Mesenchymal stem cell (in vitro differentiated cells and primary cell): Measurements from ENCODE around the gene PRIM1.
"Not testable (repeated sequence)": the region's sequence is repeated elsewhere in the genome, so short reads cannot be mapped to it uniquely, and the experiment has no call there.

Experiments used
- DNase-seq: peaks from one replicate; pipeline ENCODE4 v3.0.0-alpha.2; 2013
- H2AFZ ChIP-seq: one replicate; pipeline ENCODE4 v1.6.1; 2013; ENCODE audit warnings: low read depth, mild to moderate bottlenecking, control low read depth, inconsistent platforms, low read length, moderate library complexity
- H2AK5ac ChIP-seq: 2 replicates; pipeline ENCODE4 v1.6.1; 2013; ENCODE audit warnings: low read length, moderate library complexity, mild to moderate bottlenecking, inconsistent platforms; ENCODE audit not compliant: severe bottlenecking
- H2BK120ac ChIP-seq: one replicate; pipeline ENCODE4 v1.6.1; 2013; ENCODE audit warnings: low read depth, mild to moderate bottlenecking, inconsistent platforms, low read length, moderate library complexity
- H2BK12ac ChIP-seq, 2 experiments: one replicate each; pipeline ENCODE4 v1.6.1; 2013; ENCODE audit warnings: inconsistent platforms in 2 of 2, low read length in 2 of 2, mild to moderate bottlenecking in 2 of 2, moderate library complexity in 2 of 2, control low read depth in 1 of 2
- H2BK15ac ChIP-seq: one replicate; pipeline ENCODE4 v1.6.1; 2013; ENCODE audit warnings: mild to moderate bottlenecking, low read depth, inconsistent platforms; ENCODE audit not compliant: poor library complexity, severe bottlenecking
- H2BK5ac ChIP-seq: 2 replicates; pipeline ENCODE4 v1.6.1; 2013; ENCODE audit warnings: low read depth, mild to moderate bottlenecking, low read length, control low read depth, inconsistent platforms; ENCODE audit not compliant: poor library complexity, severe bottlenecking
- H3K14ac ChIP-seq, 2 experiments: one replicate each; pipeline ENCODE4 v1.6.1; 2013; ENCODE audit warnings: inconsistent platforms in 2 of 2, low read length in 2 of 2, control low read depth in 1 of 2, mild to moderate bottlenecking in 1 of 2, moderate library complexity in 1 of 2
- H3K18ac ChIP-seq, 2 experiments: one replicate each; pipeline ENCODE4 v1.6.1; 2013; ENCODE audit warnings: inconsistent platforms in 2 of 2, low read length in 2 of 2, control low read depth in 1 of 2, low read depth in 1 of 2, mild to moderate bottlenecking in 1 of 2
- H3K23ac ChIP-seq, 2 experiments: one replicate each; pipeline ENCODE4 v1.6.1; 2013; ENCODE audit warnings: inconsistent platforms in 2 of 2, low read length in 2 of 2, mild to moderate bottlenecking in 2 of 2, moderate library complexity in 2 of 2, control low read depth in 1 of 2
- H3K27ac ChIP-seq: 2 replicates; pipeline ENCODE4 v1.5.1; 2013; ENCODE audit warnings: mild to moderate bottlenecking, moderate library complexity, low read length, control low read depth, inconsistent platforms; ENCODE audit not compliant: poor library complexity, severe bottlenecking
- H3K27me3 ChIP-seq, 2 experiments: 2 replicates each; pipeline versions ENCODE4 v1.6.1 to v1.7.0; 2013; ENCODE audit warnings: low read length in 2 of 2, mild to moderate bottlenecking in 2 of 2, moderate library complexity in 2 of 2, control low read depth in 1 of 2, inconsistent platforms in 1 of 2; ENCODE audit not compliant: control insufficient read depth in 1 of 2, insufficient read depth in 1 of 2
- H3K36me3 ChIP-seq, 2 experiments: 2 replicates each; pipeline versions ENCODE4 v1.6.1 to v1.7.0; 2013; ENCODE audit warnings: low read length in 2 of 2, control low read depth in 1 of 2, inconsistent platforms in 1 of 2, low read depth in 1 of 2, mild to moderate bottlenecking in 1 of 2; ENCODE audit not compliant: insufficient read depth in 2 of 2, control insufficient read depth in 1 of 2
- H3K4ac ChIP-seq, 2 experiments: one replicate each; pipeline ENCODE4 v1.6.1; 2013; ENCODE audit warnings: inconsistent platforms in 2 of 2, low read length in 2 of 2, mild to moderate bottlenecking in 2 of 2, moderate library complexity in 2 of 2, control low read depth in 1 of 2, low read depth in 1 of 2
- H3K4me1 ChIP-seq: 2 replicates; pipeline ENCODE4 v1.6.1; 2013; ENCODE audit warnings: low read depth, low read length, control low read depth; ENCODE audit not compliant: control insufficient read depth, insufficient read depth
- H3K4me2 ChIP-seq: 2 replicates; pipeline ENCODE4 v1.6.1; 2013; ENCODE audit warnings: low read length, mild to moderate bottlenecking, inconsistent platforms; ENCODE audit not compliant: poor library complexity, severe bottlenecking
- H3K4me3 ChIP-seq, 2 experiments: 2 replicates each; pipeline versions ENCODE4 v1.5.1 to v1.7.0; 2013; ENCODE audit warnings: low read length in 2 of 2, mild to moderate bottlenecking in 2 of 2, control low read depth in 1 of 2, low read depth in 1 of 2; ENCODE audit not compliant: insufficient read depth in 1 of 2
- H3K79me1 ChIP-seq: replicated peaks from 2 replicates; pipeline ENCODE4 v1.6.1; 2013; ENCODE audit warnings: mild to moderate bottlenecking, control low read depth, low read length, inconsistent platforms; ENCODE audit not compliant: poor library complexity, severe bottlenecking
- H3K9ac ChIP-seq: 2 replicates; pipeline ENCODE4 v1.7.0; 2013; ENCODE audit warnings: mild to moderate bottlenecking, low read length, moderate library complexity
- H3K9me3 ChIP-seq: 2 replicates; pipeline ENCODE4 v1.7.0; 2013; ENCODE audit warnings: mild to moderate bottlenecking, low read length; ENCODE audit not compliant: control insufficient read depth
- H4K8ac ChIP-seq: one replicate; pipeline ENCODE4 v1.6.1; 2013; ENCODE audit warnings: inconsistent platforms, mild to moderate bottlenecking, low read length, moderate library complexity
- H4K91ac ChIP-seq: one replicate; pipeline ENCODE4 v1.6.1; 2013; ENCODE audit warnings: mild to moderate bottlenecking, low read length, inconsistent platforms
- WGBS: methylation state at CpG from one replicate; pipeline ENCODE4 v1.1.7; 2013; ENCODE audit warnings: mixed read lengths; 5-methylcytosine and 5-hydroxymethylcytosine counted together

The PRIM1 gene

GRCh38 chr12:56713345-56713744, 38.8 kb downstream of the PRIM1 start:
- H2AK5ac ChIP-seq: no peak overlapping the region
- peaks cover 5% of the 10 kb centered on the region for H3K79me1 ChIP-seq
- no peak overlapping the region for H4K91ac ChIP-seq
- H3K18ac ChIP-seq: no peak overlapping the region
- H3K4me1 ChIP-seq: peaks cover 12% of the 10 kb centered on the region
- no peak overlapping the region for H2AFZ ChIP-seq
- no peak overlapping the region for H3K4me2 ChIP-seq
- DNase-seq: no peak
- no peak overlapping the region for H3K27ac ChIP-seq
- H4K8ac ChIP-seq: no peak overlapping the region
- no peak overlapping the region for H3K9ac ChIP-seq
- WGBS: 100% methylated on average over 1 of the region's 3 CpGs
- H3K4me3 ChIP-seq: no peak overlapping the region
- H3K23ac ChIP-seq: no peak overlapping the region
- H2BK15ac ChIP-seq: no peak overlapping the region
- H3K4ac ChIP-seq: no peak overlapping the region
- H3K14ac ChIP-seq: no peak overlapping the region
- H3K36me3 ChIP-seq: peaks cover 40 to 56% of the 10 kb centered on the region in 2 experiments
- no peaks in the 10 kb centered on the region for H3K27me3 ChIP-seq
- no peak overlapping the region for H2BK120ac ChIP-seq
- H2BK12ac ChIP-seq: no peak overlapping the region
- no peak overlapping the region for H2BK5ac ChIP-seq
- H3K9me3 ChIP-seq: no peaks in the 10 kb centered on the region

GRCh38 chr12:56709759-56710376, 42.3 kb downstream of the PRIM1 start:
- Histone ChIP-seq H3K4me1 (no peaks in the 10 kb centered on the region), H2BK15ac (no peak overlapping the region), H3K14ac (no peak overlapping the region), H2AFZ (no peak overlapping the region), H3K9ac (no peak overlapping the region), H3K23ac (no peak overlapping the region), H2BK120ac (no peak overlapping the region), H3K4me2 (no peak overlapping the region), H3K27ac (no peak overlapping the region), H4K91ac (no peak overlapping the region), H2BK5ac (no peak overlapping the region), H3K18ac (no peak overlapping the region), H3K9me3 (no peaks in the 10 kb centered on the region), H2BK12ac (no peak overlapping the region), H3K4ac (no peak overlapping the region), H3K79me1 (peaks cover 5% of the 10 kb centered on the region), H3K4me3 (no peak overlapping the region), H3K36me3 (peaks cover 15 to 40% of the 10 kb centered on the region in 2 experiments), H3K27me3 (no peaks in the 10 kb centered on the region), H4K8ac (no peak overlapping the region), H2AK5ac (no peak overlapping the region)
- 76% methylated on average over 4 of the region's 5 CpGs for WGBS
- DNase-seq: no peak

GRCh38 chr12:56704522-56704921, 47.6 kb downstream of the PRIM1 start:
- not testable (repeated sequence) for H3K27ac ChIP-seq, H2BK12ac ChIP-seq, H3K36me3 ChIP-seq, H4K91ac ChIP-seq, H2BK15ac ChIP-seq, H3K27me3 ChIP-seq, DNase-seq, H3K79me1 ChIP-seq, H4K8ac ChIP-seq, H3K18ac ChIP-seq, H2AFZ ChIP-seq, H3K23ac ChIP-seq, H2AK5ac ChIP-seq, H2BK5ac ChIP-seq, H3K14ac ChIP-seq, H3K4me1 ChIP-seq, H3K4me3 ChIP-seq, H3K9me3 ChIP-seq, H2BK120ac ChIP-seq, H3K9ac ChIP-seq, H3K4ac ChIP-seq, H3K4me2 ChIP-seq
- WGBS: 92% methylated on average over 5 of the region's 5 CpGs

- Histone ChIP-seq H3K9ac (no peak overlapping the region), H2AK5ac (no peak overlapping the region), H2BK12ac (no peak overlapping the region), H4K91ac (no peak overlapping the region), H3K4ac (no peak overlapping the region), H3K4me1 (no peaks in the 10 kb centered on the region), H3K79me1 (no peaks in the 10 kb centered on the region), H3K14ac (no peak overlapping the region), H3K4me2 (no peak overlapping the region), H2BK15ac (no peak overlapping the region), H2AFZ (no peak overlapping the region), H2BK120ac (no peak overlapping the region), H3K27me3 (no peaks in the 10 kb centered on the region), H3K23ac (no peak overlapping the region), H2BK5ac (no peak overlapping the region), H3K36me3 (no peaks in the 10 kb centered on the region), H3K18ac (no peak overlapping the region), H3K9me3 (no peaks in the 10 kb centered on the region), H3K4me3 (no peak overlapping the region), H4K8ac (no peak overlapping the region), H3K27ac (no peak overlapping the region)
- WGBS: 83% methylated on average over 3 of the region's 3 CpGs
- DNase-seq: no peak
Observed at GRCh38 chr12:56699020-56699661, 53.0 kb downstream of the PRIM1 start.
